Raji (cell line): ENCODE results near the gene DHRS7.

Source experiments
- POLR2A ChIP-seq: IDR thresholded peaks from 2 replicates; pipeline ENCODE4 v1.6.1; 2011; ENCODE audit warnings: low read depth, low read length, control low read depth; ENCODE audit not compliant: insufficient read depth

The DHRS7 gene

DNA sequence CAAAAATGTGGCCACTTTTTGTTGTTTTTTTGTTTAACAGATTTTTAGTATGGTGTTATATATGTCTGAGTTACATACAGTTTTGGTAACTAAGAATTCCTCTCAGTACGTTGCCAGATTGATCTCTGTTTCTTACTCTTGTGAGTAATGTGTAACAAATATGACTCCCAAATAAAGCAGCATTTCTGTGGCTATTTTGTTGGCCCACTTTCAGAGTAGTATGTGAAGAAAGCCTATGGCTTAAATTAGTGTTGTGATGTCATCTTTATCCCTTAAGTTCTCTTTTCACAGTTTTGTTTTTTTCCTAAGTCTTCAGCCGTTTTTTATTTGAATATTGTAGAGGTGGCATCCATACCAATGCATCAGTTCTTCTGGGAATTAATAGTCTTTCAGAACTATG lies 62.8 kb downstream of the DHRS7 start:
- no peak for TF ChIP-seq POLR2A

DNA sequence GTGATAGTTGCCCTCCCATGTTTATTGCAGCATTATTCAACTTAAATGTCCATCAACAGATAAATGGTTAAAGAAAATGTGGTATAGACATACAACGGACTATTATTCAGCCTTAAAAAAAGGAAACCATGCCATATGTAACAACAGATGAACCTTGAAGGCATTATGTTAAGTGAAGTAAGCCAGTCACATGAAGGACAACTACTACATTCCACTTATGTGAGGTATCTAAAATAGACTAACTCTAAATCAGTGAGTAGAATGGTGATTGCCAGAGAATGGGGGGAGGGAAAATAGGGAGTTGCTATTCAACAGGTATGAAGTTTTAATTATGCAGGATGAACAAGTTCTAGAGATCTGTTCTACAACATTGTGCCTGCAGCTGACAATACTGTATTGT lies 63.4 kb downstream of the DHRS7 start:
- no peak for TF ChIP-seq POLR2A

DNA sequence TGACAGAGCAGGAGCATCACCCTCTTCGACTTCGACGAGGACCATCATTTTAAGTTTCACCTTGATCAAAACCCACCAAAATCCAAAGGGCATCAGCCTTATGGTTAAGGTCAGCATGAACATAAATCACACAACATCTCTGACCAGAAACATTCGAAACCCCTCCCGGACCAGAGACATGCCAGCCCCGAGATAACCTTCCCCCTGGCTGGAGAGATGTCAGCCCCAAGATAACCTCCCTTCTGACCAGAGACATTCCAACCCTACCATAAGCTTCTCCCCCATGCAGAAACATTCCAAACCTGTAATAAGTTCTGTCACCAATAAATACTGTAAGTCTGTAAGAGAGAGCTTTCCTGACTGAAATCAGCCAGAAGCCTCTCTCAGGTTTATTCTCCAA lies 67.2 kb downstream of the DHRS7 start:
- no peak for TF ChIP-seq POLR2A

DNA sequence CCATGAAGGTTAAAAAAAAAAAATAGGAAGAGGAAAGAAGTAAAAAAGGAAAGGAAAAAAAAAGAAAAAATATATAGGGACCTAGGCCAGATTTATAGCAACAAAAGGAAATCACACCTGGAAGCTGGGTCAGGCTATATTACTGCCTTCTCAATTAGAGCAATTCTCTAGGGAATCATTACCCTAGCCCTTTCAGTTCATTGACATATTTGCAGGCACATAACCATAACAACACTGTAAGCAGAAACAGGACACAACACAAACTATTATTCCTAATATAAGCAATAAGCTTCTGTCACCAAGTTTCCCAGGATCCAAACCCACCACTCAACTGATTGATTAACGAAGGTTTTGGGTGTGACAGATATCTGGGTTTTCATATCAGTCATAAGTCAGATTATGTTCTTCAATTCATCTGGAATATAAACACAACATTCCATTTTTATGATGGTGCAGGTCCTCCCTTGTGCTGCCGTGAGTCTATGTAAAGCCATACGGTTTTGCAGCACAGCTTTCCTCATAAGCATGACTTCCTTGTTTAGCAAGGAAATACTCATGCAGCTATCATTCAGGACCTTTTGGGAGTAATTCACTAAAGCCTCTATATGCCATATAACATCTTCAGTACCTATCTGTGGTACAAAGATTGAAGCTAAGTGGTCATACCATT lies 69.3 kb downstream of the DHRS7 start:
- TF ChIP-seq POLR2A = no peak

DNA sequence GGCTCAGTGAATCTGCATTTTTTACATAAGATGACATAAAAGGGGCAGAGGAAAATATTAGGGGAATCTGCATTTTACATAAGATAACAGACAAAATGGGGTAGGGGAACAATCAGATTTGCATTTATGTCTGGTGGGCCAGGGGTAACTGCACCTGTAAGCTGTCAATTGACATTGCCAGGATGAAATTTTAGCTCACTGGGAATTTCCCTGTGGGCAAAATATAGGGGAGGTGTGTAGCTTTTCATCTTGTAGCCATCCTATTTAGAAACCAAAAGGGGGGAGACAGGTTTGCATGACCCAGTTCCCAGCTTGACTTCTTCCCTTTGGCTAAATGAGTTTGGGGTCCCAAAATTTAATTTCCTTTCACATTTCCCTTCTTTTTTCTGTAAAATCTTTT lies 70.0 kb downstream of the DHRS7 start:
- TF ChIP-seq POLR2A = no peak

DNA sequence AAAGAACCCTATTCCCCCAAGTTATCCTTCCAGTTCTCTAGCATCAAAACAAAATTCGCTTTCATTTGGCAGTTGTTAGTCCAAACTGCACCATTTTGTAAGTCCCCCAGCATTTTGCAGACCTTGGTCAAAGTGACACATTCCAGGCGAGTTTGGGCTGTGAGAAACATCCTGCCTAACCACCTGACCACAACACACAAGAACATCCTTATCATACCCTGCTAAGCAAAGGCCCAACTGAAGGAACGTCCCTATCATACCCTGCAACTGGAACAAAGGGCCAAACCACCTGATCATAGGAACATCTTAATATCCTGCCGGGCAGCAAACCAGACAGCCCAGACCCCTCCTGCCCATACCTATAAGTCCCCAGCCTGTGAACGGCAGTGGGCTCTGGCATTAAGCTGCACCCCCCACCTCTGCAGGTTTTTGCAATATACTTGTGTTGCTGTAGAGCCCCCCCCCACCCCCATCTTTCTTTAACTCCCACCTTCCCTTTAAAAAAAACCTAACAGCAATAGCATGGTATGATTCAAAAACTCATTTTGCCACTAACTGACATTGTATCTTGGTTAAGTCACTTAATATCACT lies 70.8 kb downstream of the DHRS7 start:
- no peak for TF ChIP-seq POLR2A
